ENCODE results near the gene DLG2.

DLG2 gene

DNA sequence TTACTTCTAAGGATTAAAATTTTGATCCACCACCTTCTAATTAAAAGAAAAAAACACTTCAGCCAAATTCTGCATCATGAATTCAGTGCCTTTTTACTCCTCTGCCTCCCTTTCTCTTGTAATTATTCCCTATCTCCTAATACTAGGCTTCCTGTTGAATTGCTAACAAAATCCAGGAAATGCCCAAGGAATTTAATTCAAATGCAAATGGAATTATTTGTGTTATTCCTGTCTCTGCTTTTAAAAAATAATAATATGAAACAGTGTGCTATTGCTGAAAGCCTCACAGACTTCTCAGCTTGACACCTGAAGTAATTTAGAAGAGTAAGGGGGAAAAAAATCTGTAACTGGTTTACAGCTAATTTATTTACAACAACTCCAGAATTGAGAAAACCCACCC lies 85.5 kb downstream of the DLG2 start:
- DNase-seq, result no peak

DNA sequence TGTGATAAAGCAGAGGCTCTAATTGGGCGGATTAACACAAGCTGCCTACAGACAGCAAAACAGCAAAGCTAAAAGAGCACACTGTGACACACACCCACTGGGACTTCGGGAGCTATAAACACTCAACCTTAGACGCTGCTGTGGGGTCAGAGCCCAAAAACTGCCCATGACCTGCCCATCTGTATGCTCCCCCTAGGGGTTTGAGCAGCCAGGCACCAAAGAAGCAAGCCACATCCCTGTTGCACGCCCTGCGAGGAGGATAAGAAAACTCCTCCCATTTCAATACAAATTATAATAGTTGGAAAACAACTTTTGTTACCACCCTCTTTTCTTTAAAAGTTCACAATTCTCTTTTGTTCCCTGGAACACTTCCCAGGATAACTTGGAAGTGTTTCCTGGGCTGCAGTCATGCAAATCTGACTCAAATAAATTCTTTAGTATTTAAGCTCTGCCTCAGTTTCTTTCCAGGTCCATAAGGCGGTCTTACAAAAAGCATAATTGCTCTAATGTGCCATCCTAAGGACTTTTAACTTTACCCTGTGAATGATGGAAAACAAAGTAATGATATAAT lies 86.4 kb downstream of the DLG2 start:
- no peak for DNase-seq

DNA sequence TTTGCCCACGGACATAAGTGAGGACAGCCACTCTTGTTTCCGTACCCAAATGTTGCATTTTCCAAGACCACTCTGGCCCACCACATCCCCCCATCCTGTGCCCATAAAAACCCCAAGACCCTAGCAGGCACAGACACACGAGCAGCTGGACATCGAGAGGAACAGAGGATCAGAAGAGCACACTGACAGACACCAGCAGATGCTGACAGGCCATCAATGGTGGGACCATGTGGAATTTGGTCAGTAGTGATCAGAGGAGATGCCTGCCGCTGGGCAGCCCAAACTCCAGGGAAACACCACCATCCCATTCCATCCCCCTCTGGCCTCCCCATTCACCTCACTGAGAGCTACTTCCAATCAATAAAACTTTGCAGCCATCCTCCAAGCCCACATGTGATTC lies 87.0 kb downstream of the DLG2 start:
- DNase-seq, result no peak

DNA sequence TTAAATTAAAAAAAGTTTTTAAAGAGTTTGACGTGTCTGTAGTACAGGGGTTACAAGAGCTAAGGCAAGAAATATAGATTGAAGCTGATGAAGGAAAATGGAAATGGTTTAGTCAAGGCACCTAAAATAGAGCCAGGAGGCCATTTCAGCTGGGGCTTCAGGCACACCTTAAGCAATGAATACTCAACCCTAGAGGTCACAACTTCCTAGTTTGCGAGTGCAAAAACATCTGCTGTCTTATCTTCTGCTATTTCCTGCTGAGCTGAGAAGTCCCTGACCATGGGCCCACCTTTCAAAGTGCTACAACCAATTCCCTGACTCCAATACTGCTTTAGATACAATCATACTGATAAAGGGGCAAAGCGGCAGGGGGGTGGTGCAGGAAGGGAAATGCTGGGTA lies 87.4 kb downstream of the DLG2 start:
- DNase-seq, result no peak

DNA sequence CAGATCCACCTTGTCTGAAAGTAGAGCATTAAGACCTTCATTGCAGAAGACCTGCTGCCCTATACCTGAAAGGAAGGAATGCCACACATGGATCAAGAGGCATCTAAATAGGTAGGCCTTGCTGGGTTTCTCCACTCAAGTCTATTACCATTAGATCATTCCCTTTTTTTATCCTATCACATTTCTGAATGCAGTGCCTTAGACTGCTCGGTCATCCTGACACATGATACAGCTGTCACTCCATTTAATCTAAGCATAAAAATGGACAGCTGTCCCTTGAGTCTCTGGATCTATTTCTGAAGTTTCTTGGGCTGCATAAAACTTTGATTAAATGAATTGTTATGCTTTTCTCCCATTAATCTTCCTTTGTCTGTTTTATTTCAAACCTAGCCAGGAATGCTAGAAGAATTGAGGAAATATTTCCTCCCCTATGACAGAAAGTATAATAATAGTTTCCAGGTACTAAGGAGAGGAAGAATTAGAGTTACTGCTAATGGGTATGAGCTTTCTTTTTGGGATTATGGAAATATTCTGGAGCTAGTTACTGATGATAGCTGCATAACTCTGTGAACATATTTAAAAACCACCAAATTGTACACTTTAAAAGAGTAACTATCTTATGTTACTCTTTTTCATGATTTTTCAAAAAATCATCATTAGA lies 88.0 kb downstream of the DLG2 start:
- no peak for DNase-seq

DNA sequence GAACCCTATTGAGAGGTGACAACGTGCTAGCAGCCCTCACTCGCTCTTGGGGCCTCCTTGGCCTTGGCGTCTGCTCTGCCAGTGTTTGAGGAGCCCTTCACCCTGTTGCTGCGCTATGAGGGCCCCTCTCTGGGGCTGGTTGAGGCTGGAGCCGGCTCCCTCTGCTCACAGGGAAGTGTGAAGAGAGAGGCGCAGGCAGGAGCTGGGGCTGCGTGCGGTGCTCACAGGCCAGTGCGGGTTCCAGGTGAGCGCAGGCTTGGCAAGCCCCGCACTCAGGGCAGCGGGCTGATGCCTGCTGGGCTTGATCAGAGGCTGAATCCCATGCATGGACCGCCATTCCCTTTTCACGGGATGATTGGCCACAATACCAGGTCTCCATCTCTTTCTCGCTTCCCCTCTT lies 90.7 kb downstream of the DLG2 start:
- DNase-seq, result no peak

DNA sequence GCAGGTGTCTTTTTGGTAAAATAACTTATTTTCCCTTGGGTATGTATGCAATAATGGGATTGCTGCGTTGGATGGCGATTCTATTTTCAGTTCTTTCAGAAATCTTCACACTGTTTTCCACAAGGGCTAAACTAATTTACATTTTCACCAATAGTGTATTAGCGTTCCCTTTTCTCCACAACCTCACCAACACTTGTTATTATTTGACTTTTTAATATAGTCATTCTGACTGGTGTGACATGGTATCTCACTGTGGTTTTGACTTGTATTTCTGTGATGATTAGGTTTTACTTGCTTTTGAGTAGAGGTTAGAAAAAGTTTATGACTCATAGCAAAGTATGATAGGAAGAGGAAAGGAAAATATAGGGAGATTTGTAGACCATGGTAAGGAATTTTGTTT lies 92.3 kb downstream of the DLG2 start:
- no peak for DNase-seq

DNA sequence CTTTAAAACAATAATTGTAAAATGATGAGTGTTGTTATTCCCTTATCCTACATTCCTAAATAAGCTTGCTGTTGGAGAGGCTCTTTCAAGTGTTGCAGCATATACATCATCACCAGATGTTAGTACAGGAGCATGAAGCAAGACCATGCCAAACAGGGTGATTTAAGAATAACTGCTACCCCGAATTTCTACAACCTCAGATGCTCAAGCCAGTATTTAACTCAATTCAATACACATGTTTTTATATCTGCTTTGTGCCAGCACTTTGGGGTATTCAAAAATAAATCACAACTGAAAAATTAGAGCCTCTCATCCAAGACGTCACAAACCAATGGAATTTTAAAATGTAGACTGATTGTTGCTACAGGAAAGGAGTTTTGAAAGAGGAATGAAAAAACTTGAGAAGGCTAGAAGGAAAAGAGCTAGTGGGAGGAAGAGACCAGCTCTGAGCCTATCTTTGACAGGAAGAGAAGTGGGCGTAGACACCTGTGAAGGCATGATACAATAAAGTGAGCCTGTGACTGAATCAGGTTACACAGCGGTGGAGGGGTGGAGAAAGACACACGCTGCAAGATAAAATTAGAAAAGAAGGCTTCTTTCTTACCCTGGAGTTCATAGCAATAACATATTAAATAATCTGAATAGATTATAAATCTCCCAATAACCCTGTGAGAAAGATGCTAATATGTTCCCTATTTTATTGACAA lies 95.8 kb downstream of the DLG2 start:
- DNase-seq, result no peak

DNA sequence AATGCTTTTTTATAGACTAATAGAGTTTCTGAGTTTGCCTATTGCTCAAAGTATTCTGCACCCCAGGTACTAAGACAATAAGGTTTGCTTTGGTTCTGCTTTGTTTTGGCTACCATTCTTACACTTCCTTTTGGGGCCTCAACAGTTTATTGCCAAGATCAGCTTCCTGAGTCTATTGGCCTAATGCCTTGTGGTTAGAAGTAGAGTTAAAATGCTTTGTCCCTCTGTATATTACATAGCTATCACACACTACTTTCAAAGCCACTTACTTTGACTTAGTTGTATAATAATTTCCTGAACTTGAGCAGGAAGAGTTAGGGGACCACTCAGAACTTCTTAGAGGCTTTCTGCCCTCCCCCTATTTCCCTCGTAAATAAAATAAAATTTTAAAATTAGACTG lies 96.5 kb downstream of the DLG2 start:
- no peak for DNase-seq

DNA sequence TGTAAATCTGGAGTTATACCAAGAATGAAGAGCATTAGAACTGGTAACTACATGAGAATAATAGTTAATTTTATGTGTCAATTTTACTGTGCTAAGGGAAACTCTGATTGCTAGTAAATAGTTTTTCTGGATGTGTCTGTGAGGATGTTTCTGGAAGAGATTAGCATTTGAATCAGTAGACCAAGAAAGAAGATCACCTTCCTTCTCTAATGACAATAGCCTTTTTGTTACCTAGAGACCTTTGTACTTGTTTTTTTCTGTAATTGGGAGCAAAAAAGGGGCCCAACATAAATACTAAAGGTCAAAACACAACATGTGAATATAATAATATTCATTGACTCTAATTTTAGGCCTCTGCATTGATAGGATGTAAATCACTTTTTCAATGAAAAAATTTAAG lies 100.6 kb downstream of the DLG2 start:
- DNase-seq, result no peak

DNA sequence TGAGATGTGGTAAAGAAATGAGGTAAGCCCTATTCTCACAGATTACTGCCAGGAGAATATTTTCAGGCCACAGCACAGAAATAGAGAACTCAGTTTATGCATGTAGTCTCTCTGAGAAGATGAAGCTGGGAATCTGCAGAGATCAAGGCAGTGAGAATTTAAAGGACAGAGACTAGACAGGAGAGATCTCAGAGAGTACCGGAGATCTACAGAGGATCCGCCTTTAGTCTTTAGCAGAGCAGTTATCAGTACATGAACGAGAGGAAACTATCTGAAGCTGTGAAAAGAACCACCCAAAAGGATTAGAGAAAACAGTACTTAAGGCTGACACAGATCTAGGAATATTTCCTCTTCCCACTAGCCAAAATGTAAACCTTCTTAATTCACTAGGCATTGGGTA lies 101.5 kb downstream of the DLG2 start:
- no peak for DNase-seq

DNA sequence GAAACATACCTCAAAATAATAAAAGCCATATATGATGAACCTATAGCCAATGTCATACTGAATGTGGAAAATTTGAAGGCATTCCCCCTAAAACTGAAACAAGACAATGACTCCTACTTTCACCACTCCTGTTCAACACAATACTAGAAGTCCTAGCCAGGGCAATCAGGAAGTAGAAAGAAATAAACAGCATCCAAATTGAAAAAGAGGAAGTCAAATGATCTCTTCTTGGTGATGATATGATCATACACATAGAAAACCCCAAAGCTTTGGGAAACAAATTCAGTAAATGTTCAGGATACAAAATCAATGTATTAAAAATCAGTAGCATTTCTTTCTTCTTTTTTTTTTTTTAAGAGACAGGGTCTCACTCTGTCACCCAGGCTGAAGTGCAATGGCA lies 109.9 kb downstream of the DLG2 start:
- DNase-seq, result no peak

DNA sequence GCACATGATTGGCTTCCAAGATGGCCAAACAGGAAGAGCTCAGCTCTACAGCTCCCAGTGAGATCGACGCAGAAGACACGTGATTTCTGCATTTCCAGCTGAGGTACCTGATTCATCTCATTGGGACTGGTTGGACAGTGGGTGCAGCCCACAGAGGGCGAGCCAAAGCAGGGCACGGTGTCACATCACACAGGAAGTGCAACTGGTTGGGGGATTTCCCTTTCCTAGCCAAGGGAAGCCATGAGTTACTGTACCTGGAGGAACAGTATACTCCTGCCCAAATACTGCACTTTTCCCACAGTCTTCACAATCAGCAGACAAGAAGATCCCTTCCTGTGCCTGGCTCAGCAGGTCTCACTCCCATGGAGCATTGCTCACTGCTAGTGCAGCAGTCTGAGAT lies 131.2 kb downstream of the DLG2 start:
- DNase-seq, result no peak

DNA sequence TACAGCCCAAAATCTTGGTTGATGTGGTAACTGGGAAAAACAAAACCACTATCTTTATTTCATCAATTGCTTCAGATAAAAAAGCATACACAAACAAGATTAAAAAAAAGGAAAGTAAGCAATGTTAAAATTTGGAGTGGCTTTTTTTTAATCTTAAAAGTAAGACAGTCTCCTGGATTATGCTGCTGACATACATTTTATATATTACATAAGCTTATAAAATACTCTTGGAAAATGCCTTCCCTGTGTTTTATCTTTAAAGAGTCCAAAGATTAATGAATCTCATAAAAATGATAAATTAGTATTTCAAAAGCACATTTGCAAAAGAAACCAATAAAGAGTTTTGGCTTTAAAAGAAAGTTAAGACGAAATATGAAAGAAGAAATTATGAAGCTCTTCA lies 132.7 kb downstream of the DLG2 start:
- DNase-seq, result no peak

DNA sequence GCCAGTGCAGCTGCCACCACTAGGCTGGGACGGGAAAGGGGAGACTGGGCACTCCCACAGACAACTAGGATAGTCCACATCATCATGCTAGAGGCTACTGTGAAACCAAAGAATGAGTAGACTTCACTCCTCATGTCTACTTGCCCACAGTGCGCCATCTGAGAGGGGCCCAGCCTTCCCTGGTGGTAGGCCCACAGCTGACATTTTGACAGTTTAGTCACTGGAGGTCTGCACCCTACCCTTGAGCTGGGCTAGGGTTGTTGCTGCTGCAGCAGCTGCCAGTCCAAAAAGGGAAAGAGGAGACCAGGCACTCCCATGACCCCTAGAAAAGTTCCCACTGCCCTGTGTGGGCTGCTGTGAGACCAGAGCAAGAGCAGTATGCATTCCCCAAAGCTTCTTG lies 141.2 kb downstream of the DLG2 start:
- no peak for DNase-seq

DNA sequence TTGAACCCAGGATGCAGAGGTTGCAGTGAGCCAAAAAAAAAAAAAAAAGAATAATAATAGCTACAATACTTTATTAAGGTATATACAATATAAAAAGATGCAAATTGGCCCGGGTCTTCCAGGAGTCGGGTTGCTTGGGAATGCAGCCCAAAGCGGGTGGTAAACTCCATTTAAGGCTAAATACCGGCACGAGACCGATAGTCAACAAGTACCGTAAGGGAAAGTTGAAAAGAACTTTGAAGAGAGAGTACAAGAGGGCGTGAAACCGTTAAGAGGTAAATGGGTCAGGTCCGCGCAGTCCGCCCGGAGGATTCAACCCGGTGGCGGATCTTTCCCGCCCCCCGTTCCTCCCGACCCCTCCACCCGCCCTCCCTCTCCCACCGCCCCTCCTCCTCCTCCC lies 143.3 kb downstream of the DLG2 start:
- DNase-seq, result no peak

DNA sequence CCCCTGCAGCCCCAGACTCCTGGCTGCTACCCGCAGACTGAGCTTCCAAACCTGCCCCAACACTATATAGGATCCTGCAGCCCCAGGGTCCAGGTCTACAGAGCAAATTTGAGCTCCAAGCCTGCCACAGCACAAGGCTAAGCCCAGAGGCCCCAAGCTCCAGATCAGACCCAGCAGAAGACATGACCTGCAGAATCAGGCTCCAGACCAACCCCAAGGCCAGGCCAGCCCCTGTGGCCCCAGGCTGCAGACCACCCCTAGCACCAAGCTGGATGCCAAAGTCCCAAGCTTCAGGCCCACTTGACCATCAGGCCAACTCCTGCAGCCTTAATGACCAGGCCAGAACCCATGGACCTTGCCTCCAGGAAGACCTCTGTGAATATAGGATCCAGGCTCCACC lies 145.3 kb downstream of the DLG2 start:
- no peak for DNase-seq

DNA sequence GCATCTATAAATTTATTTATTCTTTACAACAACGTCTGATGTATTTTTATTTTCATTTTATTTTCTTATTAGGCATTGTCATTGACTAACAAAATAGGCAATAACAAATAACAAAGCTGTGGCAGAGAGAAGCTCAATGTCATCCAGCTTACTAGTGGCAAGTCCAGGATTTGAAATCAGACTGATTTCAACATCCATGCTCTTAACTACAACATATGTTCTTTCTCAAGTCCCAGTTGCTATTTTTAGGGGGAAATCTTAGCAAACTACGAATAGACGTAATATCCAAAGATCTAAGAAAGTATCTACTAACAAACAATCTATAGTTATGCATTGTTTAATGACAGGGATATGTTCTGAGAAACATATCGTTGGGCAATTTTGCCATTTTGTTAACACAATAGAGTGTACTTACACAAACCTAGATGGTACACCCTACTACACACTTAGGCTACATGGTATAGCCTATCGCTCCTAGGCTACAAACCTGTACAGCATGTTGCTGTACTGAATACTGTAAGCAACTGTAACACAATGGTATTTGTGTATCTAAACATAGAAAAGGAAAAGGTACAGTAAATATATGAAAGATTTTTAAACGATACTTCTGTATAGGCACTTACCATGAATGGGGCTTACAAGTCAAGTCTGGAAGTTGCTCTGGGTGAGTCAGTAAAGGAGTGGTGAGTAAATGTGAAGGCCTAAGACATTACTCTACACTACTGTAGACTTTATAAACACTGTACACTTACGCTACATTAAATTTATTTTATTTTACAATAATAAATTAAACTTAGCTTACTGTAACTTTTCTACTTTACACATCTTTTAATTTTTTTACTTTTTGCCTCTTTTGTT lies 151.3 kb downstream of the DLG2 start:
- DNase-seq, result no peak

DNA sequence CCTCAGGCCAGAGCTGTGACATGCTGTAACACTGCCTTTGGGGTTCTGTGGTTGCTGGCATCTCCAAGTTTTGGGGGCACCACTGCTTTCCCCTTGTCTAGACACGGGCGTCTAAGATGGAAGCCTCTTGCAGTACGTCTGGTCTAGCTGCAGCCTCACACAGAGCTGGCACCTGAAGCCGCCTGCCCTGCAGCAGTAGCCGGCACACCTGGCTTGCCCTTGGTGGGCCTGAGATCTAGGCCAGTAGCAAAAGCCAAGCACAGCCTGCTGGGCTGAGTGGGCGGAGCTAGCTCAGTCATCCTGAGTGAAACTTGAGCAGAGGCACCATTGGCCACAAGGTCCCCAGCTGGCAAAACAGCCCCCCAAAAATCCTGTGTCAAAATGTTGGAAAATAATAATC lies 154.2 kb downstream of the DLG2 start:
- no peak for DNase-seq

DNA sequence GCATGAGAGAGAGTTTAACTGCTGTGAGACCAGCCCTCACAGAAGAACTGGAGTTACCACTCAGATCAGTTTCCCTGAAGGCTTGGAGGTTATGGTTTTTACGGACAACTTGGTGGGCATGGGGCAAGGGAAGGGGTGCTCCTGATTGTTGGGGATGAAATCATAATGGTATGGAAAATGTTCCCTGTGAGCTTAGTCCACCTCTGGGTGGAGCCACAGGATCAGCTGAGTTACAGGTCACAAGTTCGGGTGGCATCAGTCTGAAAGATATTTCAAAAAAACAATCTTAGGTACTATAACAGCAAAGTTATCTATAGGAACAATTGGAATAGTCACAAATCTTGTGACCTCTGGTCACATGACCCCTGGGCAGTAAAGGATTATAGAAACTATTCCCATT lies 162.9 kb downstream of the DLG2 start:
- DNase-seq, result no peak

DNA sequence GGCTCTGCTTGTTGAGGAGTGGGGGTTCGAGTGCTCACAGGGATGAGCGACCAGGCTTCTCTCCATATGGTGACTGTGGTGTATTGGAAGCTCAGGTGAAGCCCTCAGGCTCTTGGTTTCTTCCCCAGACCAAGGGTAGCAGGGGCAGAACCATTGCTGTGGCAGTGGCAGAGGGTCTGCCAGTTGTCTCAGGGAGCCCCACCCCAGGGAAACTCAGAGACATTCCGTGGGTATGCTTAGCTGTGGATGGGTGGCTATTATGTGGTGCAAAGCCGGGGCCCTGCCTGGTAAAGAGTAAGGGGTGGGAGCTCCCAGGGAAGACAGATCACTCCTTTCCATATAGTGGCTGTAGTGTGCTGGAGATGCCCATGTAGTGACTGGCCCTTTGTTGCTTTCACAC lies 167.8 kb downstream of the DLG2 start:
- no peak for DNase-seq

DNA sequence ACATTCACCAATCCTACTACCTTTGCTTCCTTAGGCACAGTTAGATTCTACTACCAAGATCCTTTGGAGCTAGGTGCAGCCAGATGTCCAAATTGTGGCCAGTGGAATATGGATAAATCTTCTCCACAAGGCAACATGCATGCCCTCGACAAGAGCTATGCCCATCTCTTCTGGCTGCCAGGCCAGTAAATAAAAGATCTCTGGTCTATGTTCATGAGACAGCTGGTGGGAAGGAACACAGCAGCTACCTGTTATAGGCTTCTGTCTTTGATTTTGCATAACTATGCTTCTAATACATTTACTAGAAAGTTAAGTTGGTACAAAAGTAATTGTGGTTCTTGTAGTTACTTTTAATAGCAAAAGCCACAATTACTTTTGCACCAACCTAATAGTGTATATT lies 182.7 kb downstream of the DLG2 start:
- no peak for DNase-seq

DNA sequence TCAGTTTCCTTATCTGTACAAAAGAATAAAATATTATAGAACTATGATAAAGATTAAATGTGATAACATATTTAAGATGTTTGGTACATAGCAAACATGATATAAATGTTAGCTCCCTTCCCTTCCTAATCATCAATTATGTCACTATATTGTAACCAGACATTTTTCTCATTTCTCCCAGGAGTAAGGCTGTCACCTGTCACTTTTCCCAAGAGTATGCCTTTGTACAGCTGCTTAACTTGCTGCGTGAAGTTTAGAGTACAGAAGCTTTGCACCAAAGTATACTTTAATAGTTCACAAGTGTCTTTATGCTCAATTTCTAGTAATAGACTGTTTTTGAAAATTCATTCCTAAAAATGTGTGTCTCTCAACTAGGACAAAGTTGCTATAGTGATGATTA lies 186.9 kb downstream of the DLG2 start:
- DNase-seq, result no peak

DNA sequence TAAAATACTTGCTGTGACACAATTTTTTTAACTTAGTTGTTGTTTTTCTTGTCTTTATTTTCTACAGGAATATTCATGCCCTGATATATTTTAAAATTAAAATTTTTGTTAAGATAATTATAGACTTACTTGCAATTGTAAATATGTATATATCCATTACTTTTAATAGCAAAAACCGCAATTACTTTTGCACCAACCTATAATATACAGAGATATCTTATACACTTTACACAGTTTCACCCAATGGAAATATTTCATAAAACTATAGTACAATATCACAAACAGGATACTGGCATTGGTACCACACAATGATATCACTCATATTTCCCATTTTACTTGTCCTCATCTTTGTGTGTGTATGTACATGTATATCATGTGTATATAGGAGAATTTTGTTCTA lies 188.8 kb downstream of the DLG2 start:
- no peak for DNase-seq

All from effector CD4-positive, alpha-beta T cell (primary cell).